ENCODE measurements around the gene NEDD9.

DNA sequence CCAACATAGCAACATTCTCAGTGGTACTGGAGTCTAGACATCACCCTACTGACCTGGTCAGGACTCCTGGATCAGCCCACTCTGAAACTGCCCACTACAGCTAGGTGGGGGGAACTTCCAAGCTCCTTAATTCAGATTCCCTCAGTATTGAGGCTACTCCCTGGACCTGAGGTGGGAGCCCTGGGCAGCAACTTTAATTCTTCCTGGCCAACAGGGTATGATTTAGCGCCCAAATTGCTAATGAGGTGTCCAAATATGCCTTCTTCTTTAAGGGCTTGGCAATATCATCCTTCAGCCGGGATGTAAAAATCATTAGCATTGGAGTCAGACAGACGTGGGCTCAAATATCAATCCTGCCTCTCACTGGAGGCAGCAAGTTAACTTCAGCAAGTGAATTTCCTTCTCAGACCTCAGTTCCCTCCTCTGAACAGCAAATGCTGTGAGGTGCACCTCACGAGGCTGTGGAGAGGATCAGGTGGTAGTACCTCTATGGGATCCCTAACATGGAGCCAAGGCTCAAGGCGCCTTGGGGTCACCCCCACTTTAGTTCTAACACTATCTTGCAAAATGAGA, 27.6 kb downstream of the NEDD9 start:
- TF ChIP-seq, protein P1, sequence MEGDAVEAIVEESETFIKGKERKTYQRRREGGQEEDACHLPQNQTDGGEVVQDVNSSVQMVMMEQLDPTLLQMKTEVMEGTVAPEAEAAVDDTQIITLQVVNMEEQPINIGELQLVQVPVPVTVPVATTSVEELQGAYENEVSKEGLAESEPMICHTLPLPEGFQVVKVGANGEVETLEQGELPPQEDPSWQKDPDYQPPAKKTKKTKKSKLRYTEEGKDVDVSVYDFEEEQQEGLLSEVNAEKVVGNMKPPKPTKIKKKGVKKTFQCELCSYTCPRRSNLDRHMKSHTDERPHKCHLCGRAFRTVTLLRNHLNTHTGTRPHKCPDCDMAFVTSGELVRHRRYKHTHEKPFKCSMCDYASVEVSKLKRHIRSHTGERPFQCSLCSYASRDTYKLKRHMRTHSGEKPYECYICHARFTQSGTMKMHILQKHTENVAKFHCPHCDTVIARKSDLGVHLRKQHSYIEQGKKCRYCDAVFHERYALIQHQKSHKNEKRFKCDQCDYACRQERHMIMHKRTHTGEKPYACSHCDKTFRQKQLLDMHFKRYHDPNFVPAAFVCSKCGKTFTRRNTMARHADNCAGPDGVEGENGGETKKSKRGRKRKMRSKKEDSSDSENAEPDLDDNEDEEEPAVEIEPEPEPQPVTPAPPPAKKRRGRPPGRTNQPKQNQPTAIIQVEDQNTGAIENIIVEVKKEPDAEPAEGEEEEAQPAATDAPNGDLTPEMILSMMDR (conservative IDR thresholded peaks at IDR 0.05), result no peak
- no peak for TF ChIP-seq ZFX (IDR thresholded peaks at IDR 0.05)
